HepG2 (cell line): ENCODE results near the gene SLC36A3. TPM values are rescaled to one million over a fixed set of nuclear protein-coding genes. Genes with fewer than 3 reads are reported as not detected.

Source experiments
- ARNT2 ChIP-seq: sonication (generic); formaldehyde crosslinking; IDR thresholded peaks from 2 replicates; pipeline ENCODE4 v1.8.0; 2022; ENCODE audit warnings: mild to moderate bottlenecking, low read depth, missing genetic modification reagents, moderate library complexity
- CERS6 ChIP-seq: sonication (generic); formaldehyde crosslinking; IDR thresholded peaks from 2 replicates; pipeline ENCODE4 v1.5.0; 2020; ENCODE audit warnings: missing genetic modification reagents
- CSRNP1 ChIP-seq: sonication (generic); formaldehyde crosslinking; IDR thresholded peaks from 2 replicates; pipeline ENCODE4 v1.8.1; 2023; ENCODE audit warnings: mild to moderate bottlenecking, missing genetic modification reagents
- ERF ChIP-seq: IDR thresholded peaks from 2 replicates; pipeline ENCODE4 v1.6.1; 2018; ENCODE audit warnings: missing biosample characterization, missing genetic modification reagents
- ESRRA ChIP-seq: sonication (generic); formaldehyde crosslinking; IDR thresholded peaks from 2 replicates; pipeline ENCODE4 v1.5.1; 2020; ENCODE audit warnings: mild to moderate bottlenecking, low read depth, missing genetic modification reagents
- HNRNPK ChIP-seq: fragments of 200-400 bp; formaldehyde crosslinking; IDR thresholded peaks from 2 replicates; pipeline ENCODE4 v1.6.1; 2018; ENCODE audit warnings: low read length, low read depth, moderate library complexity, mild to moderate bottlenecking; ENCODE audit not compliant: poor library complexity, severe bottlenecking
- HNRNPUL1 ChIP-seq: fragments of 200-400 bp; formaldehyde crosslinking; IDR thresholded peaks from 2 replicates; pipeline ENCODE4 v1.6.1; 2017; ENCODE audit warnings: low read depth, mild to moderate bottlenecking, low read length, moderate library complexity
- KDM5A ChIP-seq: fragments of 200-600 bp; sonication (generic); IDR thresholded peaks from 2 replicates; pipeline ENCODE4 v1.7.0; 2018; ENCODE audit warnings: antibody characterized with exemption, mild to moderate bottlenecking, low read length, borderline replicate concordance
- KMT2B ChIP-seq: IDR thresholded peaks from 2 replicates; pipeline ENCODE4 v1.6.1; 2016; ENCODE audit warnings: missing genetic modification reagents, missing compliant biosample characterization
- NR2F2 ChIP-seq: IDR thresholded peaks from 2 replicates; pipeline ENCODE4 v1.6.1; 2012; ENCODE audit warnings: low read depth, inconsistent platforms, borderline replicate concordance
- REST ChIP-seq, 2 experiments: IDR thresholded peaks; 2 replicates each; pipeline ENCODE4 v1.6.1; 2011 to 2012; ENCODE audit warnings: low read length in 2 of 2, borderline replicate concordance in 1 of 2, low read depth in 1 of 2, mild to moderate bottlenecking in 1 of 2, moderate library complexity in 1 of 2
- SAP130 ChIP-seq: IDR thresholded peaks from 2 replicates; pipeline ENCODE4 v1.6.1; 2016; ENCODE audit warnings: low read depth
- SETDB1 ChIP-seq: sonication (generic); formaldehyde crosslinking; IDR thresholded peaks from 2 replicates; pipeline ENCODE4 v1.5.1; 2020; ENCODE audit warnings: missing genetic modification reagents, mild to moderate bottlenecking, borderline replicate concordance
- ZGPAT ChIP-seq: IDR thresholded peaks from 2 replicates; pipeline ENCODE4 v1.6.1; 2016; ENCODE audit warnings: mild to moderate bottlenecking
- ZNF24 ChIP-seq: fragments of 450-650 bp; IDR thresholded peaks from 2 replicates; pipeline ENCODE4 v1.6.1; 2017; ENCODE audit warnings: antibody characterized with exemption, mild to moderate bottlenecking
- ZNF337 ChIP-seq: sonication (generic); formaldehyde crosslinking; IDR thresholded peaks from 2 replicates; pipeline ENCODE4 v1.5.1; 2020; ENCODE audit warnings: missing genetic modification reagents, low read depth, mild to moderate bottlenecking, borderline replicate concordance
- ZNF709 ChIP-seq: sonication (generic); formaldehyde crosslinking; IDR thresholded peaks from 2 replicates; pipeline ENCODE4 v1.5.0; 2020; ENCODE audit warnings: mild to moderate bottlenecking, missing genetic modification reagents
- ZNF879 ChIP-seq: sonication (generic); formaldehyde crosslinking; IDR thresholded peaks from 2 replicates; pipeline ENCODE4 v1.8.1; 2023; ENCODE audit warnings: missing genetic modification reagents
- polyA plus RNA-seq, 8 experiments: library from polyadenylated mRNA; depleted of rRNA in 3 of 8; stranded (reverse) in 7 of 8; unstranded in 1 of 8; fragments of >200 nt; fragmentation: Illumina TruSeq in 4 of 8; extraction: Trizol in 4 of 8; gene quantifications; 2 replicates each; pipeline versions ENCODE4 v1.2.1 to v1.2.3, GENCODE V29; 2011 to 2016; ENCODE audit warnings: low read depth in 4 of 8, missing spikeins in 1 of 8, mixed read lengths in 1 of 8; ENCODE audit not compliant: insufficient read depth in 1 of 8
- total RNA-seq, 5 experiments: library from RNA; depleted of rRNA; stranded (reverse); fragments of >200 nt; fragmentation: Illumina TruSeq; extraction: Trizol; gene quantifications; 2 replicates each; pipeline ENCODE4 v1.2.3, GENCODE V29; 2016; ENCODE audit warnings: low read depth in 1 of 5

SLC36A3 gene
- total and polyA plus RNA-seq, 2 of the 13 experiments (the other 11 are each of a cell fraction or from before 2014, with no cell fraction given), result not detected

- 0 out of 2 replicates have a peak, but pooled peaks have one; percentile 19 for TF ChIP-seq ZGPAT (CRISPR knock-in tag)
- no peak for TF ChIP-seq KMT2B (CRISPR knock-in tag)
- no peak for TF ChIP-seq HNRNPK
- no peak for TF ChIP-seq SETDB1 (CRISPR knock-in tag)
- no peak for TF ChIP-seq CSRNP1 (CRISPR knock-in tag)
- no peak for TF ChIP-seq REST (IDR thresholded peaks at IDR 0.05; ENCODE audit: borderline replicate concordance in 1 of 2, low read depth in 1 of 2, low read length in 2 of 2)
- no peak for TF ChIP-seq ZNF709 (CRISPR knock-in tag)
- TF ChIP-seq SAP130 (CRISPR knock-in tag), result peak; percentile 77
- TF ChIP-seq ERF (CRISPR knock-in tag), result peak; percentile 39; the same call in 1 of the 2 replicates
- TF ChIP-seq ZNF24, result no peak
- no peak for TF ChIP-seq NR2F2
- TF ChIP-seq KDM5A, result peak; percentile 57; the same call in 1 of the 2 replicates
- TF ChIP-seq ARNT2, result no peak
- TF ChIP-seq ESRRA (CRISPR knock-in tag), result no peak
- no peak for TF ChIP-seq CERS6 (CRISPR knock-in tag)
- TF ChIP-seq HNRNPUL1, result no peak
- no peak for TF ChIP-seq ZNF337 (CRISPR knock-in tag)
- no peak for TF ChIP-seq ZNF879 (CRISPR knock-in tag)
These were observed 52.5 kb downstream of the SLC36A3 start (continued) for GRCh38 chr5:151251001-151251551.
